Astrocyte (in vitro differentiated cells and primary cell): Measurements from ENCODE around the gene COPE. TPM values are rescaled to one million over a fixed set of nuclear protein-coding genes. Genes with fewer than 3 reads are reported as not detected.

Experiments
- DNase-seq: peaks from one replicate; pipeline ENCODE4 v3.0.0-alpha.2; 2010; ENCODE audit warnings: low read depth
- FAIRE-seq: peaks from 2 replicates; lab custom pipeline; 2011; peaks lifted over from hg19 to GRCh38; lab: Jason Lieb, UNC
- H2AFZ ChIP-seq: 2 replicates; pipeline ENCODE4 v1.6.0; 2012; ENCODE audit warnings: low read depth, low read length, inconsistent platforms
- H3K27ac ChIP-seq: 2 replicates; pipeline ENCODE4 v1.5.1; 2011; ENCODE audit warnings: low read depth, low read length, inconsistent platforms
- H3K27me3 ChIP-seq: 2 replicates; pipeline ENCODE4 v1.6.0; 2011; ENCODE audit warnings: low read length, inconsistent platforms; ENCODE audit not compliant: insufficient read depth
- H3K36me3 ChIP-seq: 2 replicates; pipeline ENCODE4 v1.5.1; 2011; ENCODE audit warnings: low read length, inconsistent platforms; ENCODE audit not compliant: insufficient read depth
- H3K4me1 ChIP-seq: 2 replicates; pipeline ENCODE4 v1.5.1; 2011; ENCODE audit warnings: low read length, inconsistent platforms; ENCODE audit not compliant: insufficient read depth
- H3K4me2 ChIP-seq: 2 replicates; pipeline ENCODE4 v1.6.0; 2012; ENCODE audit warnings: low read length, inconsistent platforms
- H3K4me3 ChIP-seq: 2 replicates; pipeline ENCODE4 v1.5.1; 2011; ENCODE audit warnings: low read depth, mild to moderate bottlenecking, low read length, inconsistent platforms; ENCODE audit not compliant: insufficient read depth
- H3K79me2 ChIP-seq: 2 replicates; pipeline ENCODE4 v1.6.0; 2012; ENCODE audit warnings: mild to moderate bottlenecking, low read length, inconsistent platforms; ENCODE audit not compliant: insufficient read depth
- H3K9ac ChIP-seq: 2 replicates; pipeline ENCODE4 v1.6.0; 2012; ENCODE audit warnings: mild to moderate bottlenecking, low read length, inconsistent platforms
- H3K9me3 ChIP-seq: 2 replicates; pipeline ENCODE4 v1.5.1; 2012; ENCODE audit warnings: low read depth, mild to moderate bottlenecking, low read length, inconsistent platforms; ENCODE audit not compliant: insufficient read depth
- H4K20me1 ChIP-seq: 2 replicates; pipeline ENCODE4 v1.6.0; 2012; ENCODE audit warnings: low read length, inconsistent platforms; ENCODE audit not compliant: insufficient read depth
- H3K27ac Mint-ChIP-seq: one replicate; pipeline ENCODE4 v1.8.0; 2021; ENCODE audit warnings: mild to moderate bottlenecking, mixed read lengths; ENCODE audit not compliant: unreplicated experiment
- H3K27me3 Mint-ChIP-seq: one replicate; pipeline ENCODE4 v1.8.0; 2021; ENCODE audit warnings: low read depth, mixed read lengths; ENCODE audit not compliant: unreplicated experiment
- H3K36me3 Mint-ChIP-seq: one replicate; pipeline ENCODE4 v1.8.0; 2021; ENCODE audit warnings: low read depth, mixed read lengths; ENCODE audit not compliant: unreplicated experiment
- H3K4me1 Mint-ChIP-seq: one replicate; pipeline ENCODE4 v1.8.0; 2021; ENCODE audit warnings: low read depth, mixed read lengths; ENCODE audit not compliant: unreplicated experiment
- H3K4me3 Mint-ChIP-seq: one replicate; pipeline ENCODE4 v1.8.0; 2021; ENCODE audit warnings: mild to moderate bottlenecking, moderate library complexity, mixed read lengths; ENCODE audit not compliant: unreplicated experiment
- H3K9me3 Mint-ChIP-seq: one replicate; pipeline ENCODE4 v1.8.0; 2021; ENCODE audit warnings: mild to moderate bottlenecking, mixed read lengths; ENCODE audit not compliant: unreplicated experiment
- EZH2 ChIP-seq: IDR thresholded peaks from 2 replicates; pipeline ENCODE4 v1.6.1; 2012; ENCODE audit warnings: mild to moderate bottlenecking, low read length, inconsistent platforms; ENCODE audit not compliant: insufficient read depth
- total RNA-seq: library from RNA; stranded (reverse); gene quantifications from 2 replicates; pipeline ENCODE4 v1.2.1, GENCODE V29; 2021
- TF ChIP-seq, protein P1 (sequence below): IDR thresholded peaks from 2 replicates; pipeline ENCODE4 v1.5.1; 2011; ENCODE audit warnings: low read depth, mild to moderate bottlenecking, inconsistent platforms, low read length, moderate library complexity; ENCODE audit not compliant: insufficient read depth

The COPE gene
- total RNA-seq, 1 donor from 2014 or later = 298 TPM

GRCh38 chr19:18929311-18929710 is 10.1 kb upstream of the COPE start:
- Mint-ChIP-seq H3K9me3 (no peaks in the 10 kb centered on the region), H3K4me1 (no peaks in the 10 kb centered on the region)

GRCh38 chr19:18928018-18928805 is 9.0 kb upstream of the COPE start:
- Histone ChIP-seq H3K4me1 (no peaks in the 10 kb centered on the region), H3K9ac (no peak overlapping the region), H3K4me3 (no peak overlapping the region), H3K36me3 (peaks cover 5% of the 10 kb centered on the region), H3K27me3 (no peaks in the 10 kb centered on the region), H3K27ac (no peak overlapping the region), H2AFZ (no peak overlapping the region), H4K20me1 (peaks cover 56% of the 10 kb centered on the region), H3K79me2 (no peaks in the 10 kb centered on the region), H3K4me2 (no peak overlapping the region), H3K9me3 (no peaks in the 10 kb centered on the region)
- FAIRE-seq (no peak), DNase-seq (no peak)
- Mint-ChIP-seq H3K27me3 (no peaks in the 10 kb centered on the region), H3K27ac (no peak overlapping the region), H3K4me3 (no peak overlapping the region), H3K36me3 (peaks cover 24% of the 10 kb centered on the region), H3K9me3 (no peaks in the 10 kb centered on the region), H3K4me1 (no peaks in the 10 kb centered on the region)
- TF ChIP-seq, protein P1, sequence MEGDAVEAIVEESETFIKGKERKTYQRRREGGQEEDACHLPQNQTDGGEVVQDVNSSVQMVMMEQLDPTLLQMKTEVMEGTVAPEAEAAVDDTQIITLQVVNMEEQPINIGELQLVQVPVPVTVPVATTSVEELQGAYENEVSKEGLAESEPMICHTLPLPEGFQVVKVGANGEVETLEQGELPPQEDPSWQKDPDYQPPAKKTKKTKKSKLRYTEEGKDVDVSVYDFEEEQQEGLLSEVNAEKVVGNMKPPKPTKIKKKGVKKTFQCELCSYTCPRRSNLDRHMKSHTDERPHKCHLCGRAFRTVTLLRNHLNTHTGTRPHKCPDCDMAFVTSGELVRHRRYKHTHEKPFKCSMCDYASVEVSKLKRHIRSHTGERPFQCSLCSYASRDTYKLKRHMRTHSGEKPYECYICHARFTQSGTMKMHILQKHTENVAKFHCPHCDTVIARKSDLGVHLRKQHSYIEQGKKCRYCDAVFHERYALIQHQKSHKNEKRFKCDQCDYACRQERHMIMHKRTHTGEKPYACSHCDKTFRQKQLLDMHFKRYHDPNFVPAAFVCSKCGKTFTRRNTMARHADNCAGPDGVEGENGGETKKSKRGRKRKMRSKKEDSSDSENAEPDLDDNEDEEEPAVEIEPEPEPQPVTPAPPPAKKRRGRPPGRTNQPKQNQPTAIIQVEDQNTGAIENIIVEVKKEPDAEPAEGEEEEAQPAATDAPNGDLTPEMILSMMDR = no peak
- TF ChIP-seq EZH2 = no peak

More at GRCh38 chr19:18929311-18929710, 10.1 kb upstream of the COPE start:
- H3K36me3 Mint-ChIP-seq = peaks cover 27% of the 10 kb centered on the region
- H3K27me3 Mint-ChIP-seq = no peaks in the 10 kb centered on the region
- H3K4me2 ChIP-seq = no peak overlapping the region
- H3K9me3 ChIP-seq = no peaks in the 10 kb centered on the region
- peaks cover 57% of the 10 kb centered on the region for H4K20me1 ChIP-seq
- H3K36me3 ChIP-seq = peaks cover 5% of the 10 kb centered on the region
- H3K27me3 ChIP-seq = no peaks in the 10 kb centered on the region
- H3K4me1 ChIP-seq = no peaks in the 10 kb centered on the region
- no peak overlapping the region for H3K27ac Mint-ChIP-seq
- no peak overlapping the region for H3K27ac ChIP-seq
- no peak for TF ChIP-seq EZH2
- TF ChIP-seq, protein P1 = no peak
- H3K4me3 Mint-ChIP-seq = no peak overlapping the region
- H3K9ac ChIP-seq = no peak overlapping the region
- no peak overlapping the region for H3K4me3 ChIP-seq
- no peak overlapping the region for H2AFZ ChIP-seq
- no peak for FAIRE-seq
- DNase-seq = no peak
- no peaks in the 10 kb centered on the region for H3K79me2 ChIP-seq

DNA sequence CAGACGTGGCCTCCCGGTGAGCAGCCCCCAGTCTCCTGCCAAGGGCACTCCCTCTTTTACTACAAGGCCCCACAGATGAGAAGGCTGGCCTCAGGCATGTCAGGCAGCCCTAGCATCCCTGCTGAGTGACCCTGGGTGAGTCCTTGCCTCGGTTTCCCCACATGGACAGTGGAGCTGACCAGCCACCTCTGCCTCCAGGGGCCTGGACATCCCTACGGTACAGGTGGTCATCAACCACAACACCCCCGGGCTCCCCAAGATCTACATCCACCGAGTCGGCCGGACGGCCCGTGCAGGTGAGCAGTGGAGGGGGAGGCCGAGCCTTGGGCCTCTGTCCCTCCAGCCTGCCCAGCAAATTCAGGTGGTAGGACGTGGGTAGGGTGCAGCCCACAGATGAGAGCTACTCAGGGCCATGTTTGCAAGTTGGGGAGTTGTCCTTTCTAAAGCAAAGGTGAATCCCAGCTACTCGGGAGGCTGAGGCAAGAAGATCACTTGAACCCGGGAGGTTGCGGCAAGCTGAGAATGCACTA is 5.6 kb upstream of the COPE start:
- Histone ChIP-seq H3K27me3 (no peaks in the 10 kb centered on the region), H3K79me2 (peaks cover 28% of the 10 kb centered on the region), H4K20me1 (peaks cover 69% of the 10 kb centered on the region), H3K4me3 (no peak overlapping the region), H2AFZ (no peak overlapping the region), H3K9ac (no peak overlapping the region), H3K4me1 (peaks cover 5% of the 10 kb centered on the region), H3K9me3 (no peaks in the 10 kb centered on the region), H3K27ac (no peak overlapping the region), H3K36me3 (peaks cover 8% of the 10 kb centered on the region), H3K4me2 (no peak overlapping the region)
- peak overlapping the region; percentile 93 for H3K27ac Mint-ChIP-seq
- peak overlapping the region; percentile 27 for H3K4me3 Mint-ChIP-seq
- peaks cover 20% of the 10 kb centered on the region for H3K36me3 Mint-ChIP-seq
- H3K4me1 Mint-ChIP-seq = peaks cover 6% of the 10 kb centered on the region
- FAIRE-seq (no peak), DNase-seq (no peak)
- no peaks in the 10 kb centered on the region for H3K9me3 Mint-ChIP-seq
- no peaks in the 10 kb centered on the region for H3K27me3 Mint-ChIP-seq
- TF ChIP-seq EZH2 = no peak
- TF ChIP-seq, protein P1 = no peak
